ENCODE measurements around the gene UBE3B.

UBE3B gene

DNA sequence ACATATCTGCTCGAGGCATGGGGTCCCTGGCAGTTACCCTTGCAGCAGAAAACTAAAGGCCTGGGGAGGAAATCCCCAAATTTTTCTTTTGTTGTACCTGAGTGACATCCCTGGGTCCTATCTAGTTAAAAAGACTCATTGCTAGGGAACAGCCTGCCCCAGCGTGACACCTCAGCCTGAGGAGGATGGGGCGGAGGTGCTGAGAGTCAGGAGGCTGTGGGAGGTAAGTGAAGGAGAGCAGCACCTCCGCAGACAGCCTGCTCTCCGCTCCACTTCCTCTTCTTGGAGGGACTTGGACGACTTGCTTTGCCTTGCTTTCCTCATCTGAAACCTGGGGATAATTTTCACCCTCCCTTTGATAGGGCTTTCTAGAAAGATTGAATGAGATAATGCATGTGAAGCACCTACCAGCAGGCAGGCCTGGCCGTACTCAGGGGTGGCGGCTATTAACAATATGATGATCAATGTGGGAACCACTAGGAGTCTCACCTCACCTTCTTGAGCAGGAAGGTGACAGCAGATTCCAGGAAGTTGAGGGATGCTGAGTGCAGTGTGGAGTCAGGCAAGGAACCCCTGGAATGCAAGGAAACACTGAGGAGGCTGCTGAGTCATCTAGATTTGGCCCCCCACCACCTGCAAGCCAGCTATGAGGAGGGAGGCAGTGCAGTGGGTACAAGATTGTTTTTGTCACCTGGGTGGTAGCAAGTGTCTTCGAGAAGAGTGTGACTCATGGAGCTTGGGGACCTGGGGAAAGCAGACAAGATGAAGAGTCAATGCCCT is 23.2 kb downstream of the UBE3B start:
- no peak for DNase-seq

DNA sequence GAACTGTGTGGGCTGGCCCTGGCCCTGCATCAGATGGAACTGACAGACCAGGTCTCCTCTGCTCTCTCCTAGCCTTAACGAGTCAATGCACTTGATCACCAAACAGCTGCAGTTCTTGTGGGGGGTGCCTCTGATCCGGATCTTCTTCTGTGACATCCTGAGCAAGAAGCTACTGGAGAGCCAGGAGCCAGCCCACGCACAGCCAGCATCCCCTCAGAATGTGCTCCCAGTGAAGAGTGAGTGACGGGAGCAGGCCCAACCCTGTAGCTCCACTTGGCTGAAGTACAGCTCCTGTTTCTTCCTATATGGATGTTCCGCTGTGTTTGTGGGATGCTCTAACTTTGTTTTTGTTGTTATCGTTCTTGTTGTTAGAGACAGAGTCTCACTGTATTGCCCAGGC is 23.9 kb downstream of the UBE3B start:
- no peak for DNase-seq

DNA sequence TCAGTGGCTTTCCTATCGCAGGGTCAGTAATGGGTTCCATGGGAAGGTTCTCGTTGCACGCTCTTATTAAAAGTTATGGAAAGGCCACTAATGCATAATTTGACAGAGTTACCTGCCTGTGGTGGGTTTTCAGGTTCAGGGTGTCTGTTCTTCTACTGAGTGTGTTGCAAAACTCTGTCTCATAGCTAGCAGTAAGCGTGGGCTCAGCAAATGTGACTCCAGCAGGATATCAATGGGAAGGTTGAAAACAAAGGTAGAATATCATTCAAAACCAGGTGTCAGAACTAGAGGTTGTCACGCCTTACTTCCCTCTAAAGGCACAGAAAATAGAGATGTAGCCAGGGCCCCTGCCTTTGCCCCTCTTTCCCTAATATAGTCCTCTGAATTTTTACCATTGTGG is 24.9 kb downstream of the UBE3B start:
- no peak for DNase-seq

DNA sequence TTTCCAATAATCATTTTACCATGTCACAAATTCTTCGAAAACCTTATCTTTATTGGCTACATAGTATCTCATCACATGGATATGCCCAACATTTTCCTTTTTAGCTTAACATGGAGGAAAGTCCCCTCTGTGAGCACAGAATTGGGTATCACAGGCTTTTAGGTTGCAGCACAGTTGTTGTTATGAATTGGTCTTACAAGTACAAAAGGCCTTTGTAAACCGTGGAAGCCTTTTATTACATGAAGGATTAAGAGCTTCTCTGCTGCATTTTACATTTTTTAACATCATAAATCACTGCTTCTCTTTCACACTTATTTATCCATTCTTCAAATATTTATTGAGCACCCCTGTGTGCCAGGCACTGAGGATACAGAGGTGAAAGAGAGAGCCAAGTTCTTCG is 26.2 kb downstream of the UBE3B start:
- DNase-seq = no peak

DNA sequence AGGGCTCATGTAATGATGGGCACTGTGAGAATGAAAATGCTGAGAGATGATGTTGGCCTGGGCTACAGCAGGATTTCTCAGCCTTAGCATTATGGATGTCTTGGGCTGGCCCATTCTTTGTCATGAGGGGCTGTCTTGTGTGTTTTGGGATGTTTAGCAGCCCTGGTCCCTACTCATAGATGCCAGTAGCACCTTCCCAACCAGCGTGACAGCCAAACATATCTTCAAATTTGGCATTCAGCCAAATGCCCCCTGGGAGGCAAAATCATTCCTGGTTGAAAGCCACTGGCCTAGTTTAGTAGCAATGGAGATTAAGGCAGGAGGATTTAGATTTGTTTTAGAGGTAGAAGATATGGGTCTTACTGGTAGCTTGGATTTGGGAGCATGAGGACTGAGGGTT is 26.6 kb downstream of the UBE3B start:
- no peak for DNase-seq

DNA sequence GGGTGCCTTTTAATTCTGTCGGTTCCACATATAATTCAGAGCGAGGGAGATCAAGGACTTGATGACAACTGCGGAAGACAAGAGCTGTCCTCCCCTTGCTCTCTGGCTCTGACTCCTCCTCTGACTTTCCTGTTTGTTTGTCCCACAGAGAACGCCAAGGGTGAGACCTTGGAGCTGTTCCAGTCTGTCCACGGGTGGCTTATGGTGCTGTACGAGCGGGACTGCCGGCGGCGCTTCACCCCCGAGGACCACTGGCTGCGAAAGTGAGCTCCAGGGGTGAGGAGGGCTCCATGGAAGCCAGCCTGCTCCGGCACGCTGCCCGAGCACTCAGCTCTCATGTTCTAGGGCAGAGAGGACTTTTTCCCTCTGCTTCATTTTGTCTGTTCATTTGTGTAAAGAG is 32.8 kb downstream of the UBE3B start:
- DNase-seq = no peak

DNA sequence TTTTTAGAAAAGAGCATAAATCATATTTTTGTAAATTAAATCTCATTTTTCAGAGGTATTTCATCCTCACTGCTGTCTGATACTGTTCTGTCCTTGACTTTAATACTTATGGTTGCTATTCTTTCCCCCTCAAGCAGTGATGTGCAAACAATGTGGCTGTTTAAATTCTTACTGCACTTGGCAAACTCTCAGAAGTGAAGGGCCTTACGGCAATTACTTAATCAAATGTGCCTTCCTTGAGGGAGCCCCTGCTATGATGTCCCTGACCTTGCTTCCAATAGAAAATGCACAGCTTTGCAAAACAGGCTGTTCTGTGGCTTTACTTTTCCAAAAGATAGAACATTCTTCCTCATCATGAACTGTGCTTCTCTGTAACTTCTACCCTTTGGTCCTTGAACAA is 35.2 kb downstream of the UBE3B start:
- no peak for DNase-seq

DNA sequence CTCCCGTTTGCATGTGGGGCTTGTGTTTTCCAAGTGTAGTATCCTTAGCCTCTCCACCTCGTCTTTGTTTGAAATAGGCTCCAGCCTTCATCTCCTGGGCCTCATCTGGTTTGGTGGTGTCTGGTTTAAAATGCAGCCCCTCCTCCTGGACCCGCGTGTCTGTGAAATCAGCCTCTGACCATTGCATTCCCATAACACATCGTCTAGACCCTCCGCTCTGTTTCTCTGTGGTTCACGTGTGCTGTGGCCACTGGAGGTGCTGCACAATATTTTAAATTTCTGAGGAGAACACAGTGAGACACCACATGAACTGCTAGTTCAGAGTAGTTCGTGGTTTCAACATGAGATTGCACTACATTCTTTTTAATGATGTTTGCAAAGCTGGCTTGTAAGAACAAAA is 35.6 kb downstream of the UBE3B start:
- DNase-seq = no peak

DNA sequence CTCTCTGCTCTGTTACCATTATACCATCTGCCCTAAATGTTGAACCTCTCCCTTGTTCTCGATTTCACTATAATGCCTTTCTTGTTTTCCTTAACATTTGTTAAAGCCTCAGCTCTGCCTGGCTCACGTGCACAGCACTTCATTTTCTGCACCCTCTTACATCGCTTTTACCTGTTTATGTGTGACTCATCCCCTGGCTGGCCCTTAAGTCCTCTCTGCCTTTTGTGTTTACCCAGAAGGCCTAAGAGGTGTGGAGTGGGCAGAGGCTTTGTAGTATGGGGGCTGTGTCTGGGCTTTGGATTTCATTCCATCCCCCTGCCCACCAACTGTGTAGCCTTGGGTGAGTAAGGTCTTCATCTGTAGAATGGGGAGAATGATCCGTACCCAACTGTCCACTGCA is 36.5 kb downstream of the UBE3B start:
- no peak for DNase-seq

DNA sequence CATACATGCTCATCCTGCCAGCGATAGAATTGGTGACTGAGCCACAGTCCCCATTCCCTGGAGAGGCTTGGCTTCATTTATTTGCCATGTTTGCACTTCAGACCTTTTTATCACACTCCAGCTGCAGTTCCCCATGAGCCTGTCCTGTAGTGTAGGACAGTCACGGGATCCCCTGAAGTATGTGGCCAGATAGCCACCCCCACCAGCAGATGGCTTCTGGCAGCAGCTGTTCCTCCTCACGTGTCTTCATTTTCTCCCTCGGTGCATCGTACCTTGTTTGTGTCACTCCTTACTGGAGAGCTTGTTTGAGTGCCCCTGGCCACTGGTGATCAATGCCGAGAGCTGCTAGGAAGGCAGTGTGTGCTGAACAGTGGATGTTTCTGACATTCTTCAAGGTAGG is 40.2 kb downstream of the UBE3B start:
- no peak for DNase-seq

DNA sequence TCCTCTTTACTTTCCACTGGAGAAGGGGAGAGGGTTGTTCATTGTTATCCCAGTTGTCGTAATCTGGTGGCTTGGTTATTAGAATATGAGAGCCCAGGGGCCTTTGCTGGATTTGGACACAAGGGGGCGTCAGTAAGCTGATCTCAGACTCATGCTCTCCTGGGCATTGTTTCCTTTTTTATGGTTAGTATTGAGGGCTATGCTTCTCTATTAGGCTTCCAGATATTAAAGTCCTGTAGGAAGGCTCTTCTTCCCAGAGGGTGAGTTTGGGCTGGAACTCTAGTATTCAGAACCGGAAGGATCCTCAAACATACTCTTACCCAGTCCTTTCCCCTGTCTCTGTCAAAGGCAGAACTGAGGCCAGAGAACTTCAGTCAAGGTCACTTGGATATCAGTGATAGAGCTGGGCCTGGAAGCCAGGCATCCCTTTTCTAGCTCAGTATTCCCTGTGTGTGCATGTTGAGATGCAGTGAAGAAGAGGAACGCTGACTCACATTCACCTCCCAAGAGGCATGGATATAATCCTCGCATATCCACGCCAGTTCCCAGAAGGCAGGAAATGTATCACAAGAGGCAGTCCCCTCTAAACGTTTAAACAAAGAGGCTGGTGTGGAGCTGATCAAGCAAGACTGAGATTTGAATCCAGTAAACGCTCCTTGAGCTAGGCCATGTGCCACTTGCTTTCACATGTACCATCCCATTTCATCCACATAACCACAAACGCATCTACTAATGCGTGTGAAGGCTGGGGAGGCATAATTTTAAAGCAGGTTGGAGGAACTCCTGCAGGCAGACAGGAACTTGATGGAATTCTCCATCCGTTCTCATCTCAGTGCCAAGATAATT is 41.6 kb downstream of the UBE3B start:
- peak in 4 of 5 experiments; percentile 4 to 47 (median 32) for DNase-seq

DNA sequence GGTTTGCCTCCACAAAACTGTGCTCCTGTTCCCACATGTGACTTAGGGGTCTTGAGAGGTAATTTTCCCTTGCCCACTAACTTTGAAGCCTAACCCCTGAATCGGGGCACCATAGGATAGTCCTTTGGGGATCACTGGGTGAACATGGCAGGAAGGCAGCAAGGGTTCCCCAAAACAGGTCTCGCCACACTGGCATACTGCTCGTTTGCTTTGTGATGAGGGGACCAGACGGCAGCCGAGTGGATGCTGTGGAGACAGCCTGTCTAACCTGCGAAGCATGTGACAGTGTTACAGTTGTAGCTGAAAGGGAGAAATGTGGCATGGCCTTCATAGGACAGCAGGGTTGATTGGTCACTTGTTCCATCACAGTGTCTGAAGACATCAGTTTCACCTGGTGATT is 42.4 kb downstream of the UBE3B start:
- DNase-seq = no peak

DNA sequence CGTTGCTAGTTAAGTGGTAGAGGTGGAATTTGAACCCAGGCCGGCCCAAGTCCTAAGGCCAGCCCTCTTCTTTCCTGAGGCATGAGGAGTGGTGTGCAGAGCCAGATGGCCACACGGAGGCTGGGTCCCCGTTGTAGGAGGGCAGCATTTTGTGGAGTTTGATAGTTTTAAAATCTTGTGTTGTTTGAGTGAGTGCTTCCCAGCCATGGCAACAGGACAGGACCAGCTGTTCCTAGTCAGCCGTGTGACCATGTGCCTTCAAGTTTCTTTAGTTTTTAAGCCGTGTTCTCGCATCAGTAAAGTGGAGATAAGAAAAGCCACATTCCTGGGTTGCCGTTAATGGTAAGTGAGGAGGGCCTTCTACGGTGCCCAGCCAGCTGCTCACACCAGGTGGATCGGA is 44.4 kb downstream of the UBE3B start:
- no peak for DNase-seq

DNA sequence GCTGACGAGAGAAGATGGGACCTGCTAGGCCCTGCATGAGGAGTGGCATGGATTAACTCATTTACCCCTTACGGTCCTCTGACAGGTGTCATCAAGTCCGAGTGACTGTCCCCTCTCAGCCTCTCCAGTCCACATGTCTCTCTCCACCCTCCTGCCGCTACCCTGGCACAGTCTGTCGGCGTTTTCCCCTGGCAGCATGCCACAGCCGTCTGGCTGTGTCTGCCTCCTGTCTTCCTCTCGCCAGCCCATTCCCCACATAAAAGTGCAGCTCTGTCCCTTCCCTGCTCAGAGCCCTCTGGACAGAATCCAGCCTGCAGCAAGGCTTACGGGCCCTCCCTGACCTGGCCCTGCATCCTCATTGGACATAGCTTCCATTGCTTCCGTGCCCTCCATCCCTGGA is 45.6 kb downstream of the UBE3B start:
- DNase-seq = no peak

DNA sequence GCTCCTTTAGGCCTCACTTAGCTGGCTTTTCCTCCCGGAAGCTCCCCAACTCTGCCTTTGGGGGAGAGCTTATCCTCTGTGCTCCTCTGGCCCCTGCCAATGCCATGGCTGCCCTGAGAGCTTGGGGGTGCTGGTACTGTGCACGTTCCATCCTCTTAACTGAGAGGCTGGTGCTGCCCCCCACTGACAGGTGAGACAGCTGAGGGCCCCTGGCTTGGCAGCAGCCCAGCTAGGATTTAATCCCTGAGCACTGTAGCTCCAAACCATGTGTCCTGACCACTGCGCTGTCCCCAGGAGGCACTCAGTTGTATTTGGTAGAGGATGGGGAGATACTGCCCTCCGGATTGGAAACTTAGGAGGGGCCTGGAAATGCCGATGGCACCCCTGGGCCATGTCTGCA is 46.1 kb downstream of the UBE3B start:
- DNase-seq = no peak

DNA sequence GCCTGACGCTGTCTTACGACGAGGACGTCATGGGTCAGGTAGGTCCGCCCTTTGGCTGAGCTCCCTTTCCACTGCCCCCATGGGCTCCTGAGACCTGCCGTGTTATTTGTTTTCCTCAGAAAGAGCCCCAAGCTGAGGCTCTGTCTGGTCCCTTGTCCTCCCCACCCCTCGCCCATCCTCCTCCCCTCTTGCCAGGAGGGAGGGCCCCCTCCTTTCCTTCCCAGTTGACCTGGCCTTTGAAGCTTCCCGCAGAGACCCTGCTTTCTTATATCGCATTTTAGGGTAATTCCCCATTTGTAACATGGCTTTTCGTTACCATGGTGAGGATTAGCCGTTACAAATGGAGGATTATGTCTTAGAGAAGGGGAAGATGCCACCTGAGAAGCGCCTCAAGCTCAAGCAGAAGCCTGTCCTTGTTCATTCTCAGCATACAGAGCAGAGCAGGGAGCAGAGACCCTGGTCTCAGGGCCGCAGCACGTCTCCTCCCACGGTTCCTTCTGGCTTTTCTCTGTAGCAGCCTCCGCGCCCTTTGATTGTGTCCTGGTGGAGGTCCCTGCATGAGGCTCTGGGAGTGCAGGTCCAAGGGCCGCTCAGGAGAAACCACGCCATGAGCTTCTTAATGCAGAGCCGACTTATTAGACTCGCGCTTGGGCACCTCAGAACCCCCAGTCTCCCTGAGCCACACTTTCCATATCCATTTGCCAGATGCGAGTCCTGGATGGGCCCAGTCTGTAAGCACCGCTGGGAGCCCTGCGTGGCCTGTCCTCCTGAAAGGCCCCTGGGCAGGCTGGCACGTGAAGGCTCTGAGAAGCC is 47.2 kb downstream of the UBE3B start:
- no peak for DNase-seq

DNA sequence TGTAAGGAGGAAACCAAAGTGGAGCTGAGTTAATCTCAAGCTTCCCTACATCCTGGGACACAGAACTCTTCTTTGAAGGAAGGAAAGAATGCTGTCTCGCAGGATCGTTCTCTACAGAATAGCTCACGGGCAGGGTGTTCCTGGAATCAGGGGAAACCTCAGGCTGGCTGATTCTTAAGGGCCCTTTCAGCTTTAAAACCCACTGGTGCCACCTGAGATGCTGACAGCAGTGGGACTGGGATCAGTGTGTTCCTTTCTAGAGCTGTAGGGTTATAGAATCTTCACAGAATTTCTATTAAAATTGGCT is 47.8 kb downstream of the UBE3B start:
- DNase-seq = no peak

DNA sequence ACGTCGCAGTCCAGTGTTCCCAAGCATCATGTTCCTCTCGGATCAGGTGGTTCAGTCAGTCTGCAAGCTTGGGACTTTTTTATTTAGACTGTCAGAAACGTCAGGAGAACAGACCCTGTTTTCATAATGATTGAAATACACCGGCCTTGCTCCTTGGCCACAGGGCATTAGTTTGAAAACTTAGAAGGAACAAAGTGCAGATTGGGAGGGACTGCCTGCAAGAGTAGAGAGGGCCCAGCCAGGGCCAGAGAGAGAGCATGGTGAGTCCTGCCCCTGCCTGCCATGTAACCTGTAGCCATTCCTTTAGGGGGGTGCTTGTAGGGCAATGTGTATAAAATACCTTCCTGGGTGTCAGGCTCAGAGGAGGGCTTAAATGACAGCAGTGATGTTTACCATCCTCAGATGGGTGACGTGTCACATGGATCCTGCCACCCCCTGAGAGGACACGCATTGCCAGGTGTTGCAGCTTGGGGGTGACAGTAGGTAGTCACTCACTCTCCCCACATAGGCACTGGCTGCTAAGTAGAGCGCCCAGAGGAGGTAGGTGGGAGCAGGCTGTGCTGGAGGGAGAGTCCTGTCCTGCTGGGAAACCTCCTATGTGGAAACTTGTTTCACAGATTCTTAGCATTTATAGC is 50.2 kb downstream of the UBE3B start:
- DNase-seq = no peak

DNA sequence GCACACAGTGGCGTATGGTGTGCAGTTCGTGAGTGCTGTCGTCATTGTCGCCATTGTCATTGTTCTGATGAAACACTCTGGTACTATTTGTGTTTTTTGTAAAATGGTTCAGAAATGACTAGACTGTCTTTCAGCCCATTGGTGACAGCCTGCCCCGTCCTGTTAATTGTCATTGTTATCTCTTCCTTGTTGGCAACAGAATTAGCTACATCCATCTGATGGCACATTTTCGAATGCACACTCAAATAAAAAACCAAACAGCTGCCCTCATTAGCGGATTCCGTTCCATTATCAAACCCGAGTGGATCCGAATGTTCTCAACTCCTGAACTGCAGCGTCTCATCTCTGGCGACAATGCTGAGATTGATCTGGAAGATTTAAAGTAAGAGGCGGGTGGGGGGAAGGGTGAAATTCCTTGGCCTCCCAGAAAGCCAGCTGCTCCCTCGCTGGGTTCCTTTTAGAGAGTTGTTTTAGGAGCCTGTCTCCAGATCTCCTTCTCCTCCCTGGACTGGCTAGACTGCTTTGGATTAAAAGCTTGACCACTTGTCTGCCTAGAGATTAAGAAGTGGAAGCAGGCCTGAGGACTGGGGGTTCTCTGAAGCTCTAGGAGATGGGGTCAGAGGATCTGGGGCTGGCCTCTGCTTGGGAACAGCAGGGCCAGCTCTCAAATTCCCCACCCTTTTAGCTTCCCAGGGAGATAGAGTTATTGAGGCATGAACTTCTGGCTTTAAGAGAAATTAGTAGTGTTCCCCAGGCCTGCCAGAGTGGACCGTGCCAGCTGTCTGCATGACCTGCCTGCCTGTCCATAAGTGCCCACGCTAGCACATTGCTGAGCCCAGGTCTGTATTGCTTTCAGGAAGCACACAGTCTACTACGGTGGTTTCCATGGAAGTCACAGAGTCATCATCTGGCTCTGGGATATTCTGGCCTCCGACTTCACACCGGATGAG is 52.5 kb downstream of the UBE3B start:
- DNase-seq = no peak

DNA sequence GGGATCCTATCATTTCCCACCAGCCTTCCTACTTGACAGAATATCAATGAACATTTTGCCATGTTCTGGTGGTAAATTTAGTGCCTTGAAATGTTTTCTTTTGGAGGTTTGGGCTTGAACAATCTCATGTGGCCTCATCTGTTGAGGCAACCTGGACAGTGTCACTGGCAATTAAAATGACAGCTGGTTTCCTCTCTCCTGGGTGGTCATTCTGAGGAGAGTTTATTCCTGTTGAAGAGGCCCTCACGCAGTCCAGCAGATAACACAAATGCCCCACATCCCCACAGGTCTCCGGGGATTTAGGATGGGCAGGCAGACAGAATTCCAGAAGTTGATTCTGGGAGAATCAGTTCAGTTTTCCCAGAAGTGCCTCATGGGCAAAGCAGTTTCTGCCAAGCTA is 54.0 kb downstream of the UBE3B start:
- DNase-seq = no peak

DNA sequence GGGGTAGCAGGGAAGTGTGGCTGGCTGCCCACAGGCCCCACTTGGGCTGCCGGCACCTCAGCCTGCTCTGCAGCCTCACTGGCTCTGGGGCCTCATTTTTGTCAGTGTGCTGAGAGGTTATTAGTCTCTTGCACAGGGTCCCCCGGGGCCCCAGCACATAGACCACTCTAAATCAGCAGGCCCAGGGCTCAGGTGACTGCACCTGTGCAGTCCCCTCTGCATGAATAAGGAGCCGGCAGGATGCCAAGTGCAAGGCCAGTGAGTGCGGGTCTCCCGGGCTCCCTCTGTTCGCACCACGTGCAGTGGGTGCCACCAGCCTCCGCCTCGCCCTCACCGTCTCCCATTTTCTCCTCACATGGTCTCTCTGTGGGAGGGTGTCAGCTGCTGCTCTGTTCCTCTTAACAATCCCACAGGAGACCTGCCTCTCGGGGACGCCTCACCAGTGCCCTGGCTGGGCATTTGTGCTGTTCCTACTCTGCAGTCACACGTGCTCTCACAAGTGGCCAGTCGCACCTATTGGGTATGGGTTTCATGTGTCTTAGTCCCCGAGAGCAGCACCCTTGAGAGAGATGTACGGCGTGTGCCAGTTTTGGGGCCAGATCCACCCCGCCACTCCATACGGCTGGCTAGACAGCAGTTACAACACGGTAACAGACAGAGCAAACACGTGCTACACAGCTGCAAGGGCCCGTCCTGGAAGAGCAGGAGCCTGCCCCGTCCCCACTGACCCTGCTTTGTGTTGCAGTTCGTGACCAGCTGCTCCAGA is 55.5 kb downstream of the UBE3B start:
- DNase-seq = no peak

DNA sequence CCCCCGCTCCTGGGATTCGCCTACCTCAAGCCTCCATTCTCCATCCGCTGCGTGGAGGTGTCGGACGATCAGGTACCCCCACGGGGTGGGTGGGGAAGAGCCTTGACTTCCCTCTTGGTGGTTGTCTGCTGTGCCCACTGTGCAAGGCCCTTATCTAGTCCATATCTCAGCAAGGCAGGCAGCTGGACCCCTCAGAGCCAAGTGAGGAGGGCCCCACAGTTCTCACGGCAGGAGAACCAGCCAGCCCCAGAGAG is 56.0 kb downstream of the UBE3B start:
- DNase-seq = no peak

All from T-helper 2 cell (primary cell).